IPS-NIHi11 (cell line): ENCODE measurements around the gene FOXL2.

Source experiments
- DNase-seq: peaks from one replicate; pipeline ENCODE4 v3.0.0; 2012; ENCODE audit warnings: mixed read lengths, low spot score

The FOXL2 gene

DNA sequence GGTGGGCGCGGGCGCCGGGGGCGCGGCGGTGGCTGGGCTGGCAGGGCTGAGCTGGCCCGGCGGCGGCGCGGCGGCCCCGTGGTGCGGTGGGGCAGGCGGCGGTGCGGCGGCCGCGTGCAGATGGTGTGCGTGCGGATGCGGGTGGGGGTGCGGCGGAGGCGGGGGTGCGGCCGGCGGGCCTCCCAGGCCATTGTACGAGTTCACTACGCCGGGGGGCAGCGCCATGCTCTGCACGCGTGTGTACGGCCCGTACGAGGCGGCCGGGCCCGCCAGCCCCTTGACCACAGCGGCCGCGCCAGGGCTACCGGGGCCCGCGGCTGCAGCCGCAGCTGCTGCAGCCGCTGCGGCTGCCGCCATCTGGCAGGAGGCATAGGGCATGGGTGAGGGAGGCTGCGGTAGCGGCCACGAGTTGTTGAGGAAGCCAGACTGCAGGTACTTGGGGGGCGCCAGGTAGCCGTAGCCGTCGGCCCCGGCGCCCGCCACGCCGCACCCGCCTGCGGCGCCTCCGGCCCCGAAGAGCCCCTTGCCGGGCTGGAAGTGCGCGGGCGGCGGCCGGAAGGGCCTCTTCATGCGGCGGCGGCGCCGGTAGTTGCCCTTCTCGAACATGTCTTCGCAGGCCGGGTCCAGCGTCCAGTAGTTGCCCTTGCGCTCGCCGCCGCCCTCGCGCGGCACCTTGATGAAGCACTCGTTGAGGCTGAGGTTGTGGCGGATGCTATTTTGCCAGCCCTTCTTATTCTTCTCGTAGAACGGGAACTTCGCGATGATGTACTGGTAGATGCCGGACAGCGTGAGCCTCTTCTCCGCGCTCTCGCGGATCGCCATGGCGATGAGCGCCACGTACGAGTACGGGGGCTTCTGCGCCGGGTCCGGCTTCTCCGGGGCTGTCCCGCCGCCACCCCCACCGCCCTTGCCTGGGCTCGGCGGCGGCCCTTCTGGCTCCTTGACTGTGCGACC is 951 bp downstream of the FOXL2 start:
- DNase-seq = peak; percentile 35

DNA sequence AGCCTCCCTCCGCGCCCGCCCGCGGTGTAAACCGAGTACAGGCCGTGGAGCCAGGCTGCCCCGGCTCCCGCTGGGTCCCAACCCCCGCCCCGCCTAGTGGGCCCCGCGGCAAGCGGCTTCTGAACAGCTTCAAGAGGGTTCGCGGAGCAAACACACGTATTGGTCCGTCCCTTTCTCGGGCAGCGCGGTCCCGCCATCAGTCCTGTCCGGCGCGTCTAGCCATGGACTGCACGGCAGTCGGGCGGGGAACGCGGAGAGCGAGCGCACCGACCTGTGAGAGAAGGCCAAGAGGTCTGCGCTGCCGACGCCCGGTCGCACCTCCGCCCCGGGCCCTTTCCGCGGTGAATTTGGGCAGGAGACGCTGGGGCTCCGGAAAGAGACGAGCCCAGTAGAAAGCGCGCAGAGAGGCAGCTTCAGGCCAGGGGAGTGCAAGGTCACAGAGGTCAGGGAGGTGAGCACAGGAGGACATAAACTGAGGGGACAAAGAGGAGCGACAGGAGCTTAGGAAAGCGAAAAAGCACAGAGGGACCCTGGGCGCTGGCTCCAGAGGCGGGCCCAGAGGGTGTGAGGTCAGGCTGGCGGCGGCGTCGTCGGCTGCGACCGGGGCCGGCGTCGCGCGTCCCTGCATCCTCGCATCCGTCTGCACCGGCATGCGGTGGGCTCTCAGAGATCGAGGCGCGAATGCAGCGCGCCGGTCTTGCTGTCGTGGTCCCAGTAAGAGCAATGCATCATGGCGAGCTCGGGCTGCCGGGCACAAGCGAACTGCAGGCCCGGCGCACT is 1.8 kb downstream of the FOXL2 start:
- DNase-seq = peak; percentile 37

DNA sequence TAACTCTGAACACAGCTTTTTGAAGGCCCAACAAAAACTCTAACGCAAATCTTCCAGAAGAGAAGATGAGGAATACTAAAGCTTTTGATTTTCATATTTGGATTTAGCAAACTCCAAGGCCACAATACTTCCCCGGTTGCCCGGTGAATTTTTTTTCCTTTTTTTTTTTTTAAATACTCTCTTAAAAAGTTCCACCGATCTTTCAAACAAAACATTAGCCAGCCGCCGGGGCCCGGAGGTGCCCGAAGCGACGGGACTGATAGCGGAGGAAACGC is 2.3 kb downstream of the FOXL2 start:
- no peak for DNase-seq

GRCh38 chr3:138943724-138944653 is 2.9 kb downstream of the FOXL2 start:
- DNase-seq = no peak

- no peak for DNase-seq
These were observed 3.9 kb downstream of the FOXL2 start for GRCh38 chr3:138942861-138943623.

- DNase-seq = no peak
These were observed 4.7 kb downstream of the FOXL2 start for GRCh38 chr3:138942271-138942670.

DNA sequence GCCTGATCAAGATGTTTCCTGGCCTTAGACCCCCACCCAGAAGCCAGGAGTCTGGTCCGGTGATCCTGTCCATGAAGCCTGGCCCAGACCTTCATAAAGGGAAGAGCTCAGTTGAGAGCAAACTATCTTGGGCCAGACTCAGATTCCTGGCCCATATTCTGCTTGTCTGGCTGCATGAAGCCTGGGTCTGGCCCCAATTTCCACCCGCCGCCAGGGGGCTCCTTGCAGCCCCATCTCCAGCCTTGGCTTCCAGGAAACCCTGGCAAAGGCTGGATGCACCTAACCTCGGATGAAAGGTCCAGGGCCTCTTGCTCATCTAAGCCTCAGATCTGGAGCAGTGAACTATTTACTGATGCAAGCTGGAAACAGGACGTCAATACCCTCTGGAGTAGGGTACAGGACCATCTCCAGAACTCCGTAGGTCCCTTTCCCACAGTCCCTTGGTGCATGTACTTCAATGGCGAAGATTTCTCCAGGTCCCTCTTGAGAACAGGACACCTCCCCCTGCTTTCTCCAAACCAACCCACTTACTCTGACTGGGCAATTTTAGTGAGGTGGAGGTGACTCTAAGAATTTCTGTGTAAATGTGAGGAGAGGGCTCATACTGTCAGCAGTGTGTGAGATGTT is 5.6 kb downstream of the FOXL2 start:
- DNase-seq = peak; percentile 52

- no peak for DNase-seq
These were observed 6.5 kb downstream of the FOXL2 start for GRCh38 chr3:138940446-138940845.

DNA sequence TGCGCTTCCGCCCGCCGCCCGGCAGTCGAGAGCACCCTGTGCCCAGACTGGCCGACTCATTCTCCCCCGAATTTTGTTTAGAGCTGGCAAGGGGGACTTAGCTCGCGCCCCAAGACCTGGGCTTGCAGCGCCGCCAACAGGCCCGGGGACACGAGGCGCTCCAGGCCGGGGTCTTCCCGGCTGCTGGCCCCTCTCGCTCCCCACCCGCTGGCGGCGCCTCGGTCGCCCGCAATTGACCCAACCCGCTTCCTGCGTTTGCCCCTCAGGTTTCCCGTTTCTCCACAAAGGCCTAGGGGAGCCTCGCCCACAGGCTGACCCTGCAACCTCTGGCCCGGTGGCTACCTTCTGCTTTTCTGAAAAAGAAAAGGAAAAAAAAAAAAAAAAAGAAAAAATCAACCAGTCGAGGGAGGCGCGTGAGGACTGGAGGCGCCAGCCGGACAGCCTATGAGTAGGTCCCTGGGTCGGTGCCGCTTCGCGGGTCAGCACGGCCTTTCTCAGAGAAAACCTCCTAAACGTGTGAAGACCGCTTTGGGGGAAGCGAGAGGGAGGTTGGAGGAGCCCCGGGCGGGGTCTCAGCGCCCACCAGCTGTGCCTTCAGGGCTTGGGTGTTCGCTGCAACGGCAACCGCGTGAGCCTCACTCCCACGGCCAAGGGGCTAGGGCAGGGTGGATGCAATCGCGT is 7.2 kb downstream of the FOXL2 start:
- peak; percentile 74 for DNase-seq

GRCh38 chr3:138938877-138939560 is 7.9 kb downstream of the FOXL2 start:
- DNase-seq = no peak

- DNase-seq = no peak
These were observed 8.7 kb downstream of the FOXL2 start for GRCh38 chr3:138938056-138938876.

- no peak for DNase-seq
These were observed 9.3 kb downstream of the FOXL2 start for GRCh38 chr3:138937690-138938055.

DNA sequence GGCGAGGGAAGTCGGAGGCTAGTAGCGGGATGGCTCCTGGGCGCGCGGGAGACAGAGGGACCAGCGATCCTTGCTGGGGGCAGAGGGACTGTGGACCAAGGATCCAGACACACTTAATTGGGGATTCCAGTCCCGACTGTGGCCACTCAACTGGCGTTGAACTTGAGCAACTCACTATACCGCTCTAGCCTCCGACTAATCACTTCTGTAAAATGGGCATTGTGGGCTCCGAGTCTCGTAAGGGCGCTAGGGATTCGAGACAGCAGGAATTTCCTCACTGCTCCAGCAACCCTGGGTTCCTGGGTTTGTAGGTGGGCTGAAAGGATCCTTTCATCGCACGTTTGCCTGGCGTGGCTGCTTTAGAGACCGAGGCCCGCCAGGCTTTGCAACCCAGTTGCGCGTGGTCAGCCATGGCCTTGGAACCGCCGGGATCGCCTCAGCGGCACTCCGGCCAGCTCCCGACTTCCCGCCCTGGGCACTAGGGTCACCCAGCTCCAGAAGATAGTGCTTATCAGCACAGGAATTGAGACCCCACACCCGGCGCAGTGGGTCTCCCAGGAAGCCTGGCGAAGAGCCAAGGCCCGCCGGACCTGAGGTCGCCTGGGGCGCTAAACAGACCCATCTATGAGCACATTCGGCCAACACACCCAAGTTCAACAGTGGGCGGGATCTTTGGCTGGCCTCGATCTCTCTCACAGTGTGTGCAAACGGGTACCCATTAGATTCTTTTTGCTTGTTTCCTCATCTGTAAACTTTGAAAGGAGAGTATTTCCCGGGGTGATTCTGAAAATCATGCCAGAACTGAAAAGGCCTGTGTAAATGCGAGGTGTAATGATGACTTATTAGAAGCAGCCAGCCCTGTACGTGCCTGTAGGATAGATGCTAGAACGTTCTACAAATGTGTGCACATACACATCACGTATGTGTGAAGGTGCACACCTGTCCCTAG is 9.9 kb downstream of the FOXL2 start:
- DNase-seq = no peak

GRCh38 chr3:138935863-138936740 is 10.8 kb downstream of the FOXL2 start:
- peak; percentile 89 for DNase-seq

- DNase-seq = no peak
These were observed 11.5 kb downstream of the FOXL2 start for GRCh38 chr3:138935505-138935862.

GRCh38 chr3:138933981-138934691 is 12.8 kb downstream of the FOXL2 start:
- no peak for DNase-seq
